Transverse colon (tissue), 3 donors: ENCODE results near the gene TNFRSF6B.

Experiments
- EP300 ChIP-seq: sonication (generic); formaldehyde crosslinking; IDR thresholded peaks from one replicate; pipeline ENCODE4 v1.6.1; 2017; ENCODE audit warnings: antibody characterized with exemption, low read depth
- TF ChIP-seq, protein P1 (sequence below), 5 experiments: fragments of 200-600 bp in 3 of 5; fragments of 450-650 bp in 2 of 5; sonication (generic) in 3 of 5; IDR thresholded peaks; 1 replicate in 2 of 5; 2 replicates in 3 of 5; pipeline ENCODE4 v1.5.1; 2016 to 2017; ENCODE audit warnings: antibody characterized with exemption in 5 of 5, inconsistent platforms in 3 of 5, mild to moderate bottlenecking in 2 of 5, moderate library complexity in 1 of 5

DNA sequence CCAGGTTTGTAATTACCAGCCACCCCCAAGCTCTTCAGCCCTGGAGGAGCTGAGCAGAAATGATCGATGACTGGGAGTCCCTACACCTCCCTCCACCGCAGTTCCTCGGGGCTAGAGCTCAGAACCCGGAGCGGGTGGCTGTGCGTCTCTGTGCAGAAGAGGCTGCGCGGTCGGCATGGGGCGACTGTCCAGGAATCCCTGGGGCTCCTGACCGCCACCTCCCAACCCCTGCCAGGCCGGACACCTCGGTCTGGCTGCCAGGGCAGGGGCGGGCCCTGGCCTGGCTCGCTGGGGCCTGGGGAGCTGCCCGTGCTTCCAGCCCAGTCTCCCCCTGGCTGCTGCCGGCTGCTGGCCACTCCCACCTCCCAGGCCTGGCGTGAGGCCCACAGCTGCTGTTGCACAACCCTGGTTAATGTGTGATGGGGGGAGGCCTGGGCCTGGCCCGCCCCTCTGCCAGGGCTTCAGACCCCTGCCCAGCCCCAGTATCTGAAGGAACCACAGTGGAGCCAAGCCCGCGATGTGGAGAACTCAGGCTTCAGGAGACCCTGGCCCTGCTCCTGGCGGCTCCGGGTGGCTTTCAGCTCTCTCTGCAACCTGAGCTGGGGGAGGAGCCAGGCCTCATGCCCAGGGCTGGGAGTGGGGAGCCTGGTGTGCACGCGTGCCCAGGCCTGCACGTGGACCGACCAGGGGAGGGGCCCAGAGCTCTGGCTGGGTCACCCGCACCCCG lies 44.3 kb downstream of the TNFRSF6B start:
- TF ChIP-seq, protein P1, sequence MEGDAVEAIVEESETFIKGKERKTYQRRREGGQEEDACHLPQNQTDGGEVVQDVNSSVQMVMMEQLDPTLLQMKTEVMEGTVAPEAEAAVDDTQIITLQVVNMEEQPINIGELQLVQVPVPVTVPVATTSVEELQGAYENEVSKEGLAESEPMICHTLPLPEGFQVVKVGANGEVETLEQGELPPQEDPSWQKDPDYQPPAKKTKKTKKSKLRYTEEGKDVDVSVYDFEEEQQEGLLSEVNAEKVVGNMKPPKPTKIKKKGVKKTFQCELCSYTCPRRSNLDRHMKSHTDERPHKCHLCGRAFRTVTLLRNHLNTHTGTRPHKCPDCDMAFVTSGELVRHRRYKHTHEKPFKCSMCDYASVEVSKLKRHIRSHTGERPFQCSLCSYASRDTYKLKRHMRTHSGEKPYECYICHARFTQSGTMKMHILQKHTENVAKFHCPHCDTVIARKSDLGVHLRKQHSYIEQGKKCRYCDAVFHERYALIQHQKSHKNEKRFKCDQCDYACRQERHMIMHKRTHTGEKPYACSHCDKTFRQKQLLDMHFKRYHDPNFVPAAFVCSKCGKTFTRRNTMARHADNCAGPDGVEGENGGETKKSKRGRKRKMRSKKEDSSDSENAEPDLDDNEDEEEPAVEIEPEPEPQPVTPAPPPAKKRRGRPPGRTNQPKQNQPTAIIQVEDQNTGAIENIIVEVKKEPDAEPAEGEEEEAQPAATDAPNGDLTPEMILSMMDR (IDR thresholded peaks at IDR 0.05): peak in 2 of 5 experiments; percentile 7 to 31
- no peak for TF ChIP-seq EP300
